ENCODE results near the gene CRYBG2. TPM values are rescaled to one million over a fixed set of nuclear protein-coding genes. Genes with fewer than 3 reads are reported as not detected.
"Not testable (repeated sequence)": the region's sequence is repeated elsewhere in the genome, so short reads cannot be mapped to it uniquely, and the experiment has no call there.

CRYBG2 gene
- total RNA-seq, 1 donor from 2014 or later, result 6.9 TPM

- Histone ChIP-seq H3K9me3 (no peaks in the 10 kb centered on the region), H3K27ac (no peak overlapping the region), H3K4me3 (no peak overlapping the region), H3K27me3 (no peaks in the 10 kb centered on the region), H3K4me1 (peaks cover 14% of the 10 kb centered on the region), H3K36me3 (no peaks in the 10 kb centered on the region)
- DNase-seq (no peak), ATAC-seq (no peak)
- no peak for TF ChIP-seq CTCF (IDR thresholded peaks at IDR 0.05)
- intact Hi-C loops (cut with DNase I), result no loop called here
These were observed 37.8 kb downstream of the CRYBG2 start for GRCh38 chr1:26315874-26316850.

DNA sequence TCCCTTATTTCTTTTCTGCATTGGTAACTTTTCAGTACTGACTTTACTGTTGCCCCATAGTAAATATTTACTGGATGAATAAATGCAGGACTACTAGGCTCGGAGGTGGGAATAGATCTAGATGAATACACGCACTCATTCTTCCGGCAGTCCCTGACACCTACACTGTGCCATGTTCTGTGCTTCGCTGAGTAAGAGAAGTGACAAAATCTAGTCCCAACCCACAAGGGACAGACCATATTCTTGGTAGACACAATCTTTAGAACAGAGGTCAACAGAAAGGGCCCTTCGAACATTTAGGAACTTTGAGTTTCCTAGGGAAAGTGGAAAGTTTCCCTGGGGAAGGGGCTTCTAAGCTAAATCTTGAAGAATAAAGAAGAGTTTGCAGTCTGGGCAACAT, 39.4 kb downstream of the CRYBG2 start:
- no peak for TF ChIP-seq CTCF (IDR thresholded peaks at IDR 0.05)
- intact Hi-C loops (cut with DNase I), result no loop called here
- Histone ChIP-seq H3K36me3 (no peaks in the 10 kb centered on the region), H3K4me3 (no peak overlapping the region), H3K27me3 (no peaks in the 10 kb centered on the region), H3K27ac (no peak overlapping the region), H3K4me1 (peaks cover 8% of the 10 kb centered on the region), H3K9me3 (no peaks in the 10 kb centered on the region)
- DNase-seq, result no peak
- ATAC-seq, result peak; percentile 40

DNA sequence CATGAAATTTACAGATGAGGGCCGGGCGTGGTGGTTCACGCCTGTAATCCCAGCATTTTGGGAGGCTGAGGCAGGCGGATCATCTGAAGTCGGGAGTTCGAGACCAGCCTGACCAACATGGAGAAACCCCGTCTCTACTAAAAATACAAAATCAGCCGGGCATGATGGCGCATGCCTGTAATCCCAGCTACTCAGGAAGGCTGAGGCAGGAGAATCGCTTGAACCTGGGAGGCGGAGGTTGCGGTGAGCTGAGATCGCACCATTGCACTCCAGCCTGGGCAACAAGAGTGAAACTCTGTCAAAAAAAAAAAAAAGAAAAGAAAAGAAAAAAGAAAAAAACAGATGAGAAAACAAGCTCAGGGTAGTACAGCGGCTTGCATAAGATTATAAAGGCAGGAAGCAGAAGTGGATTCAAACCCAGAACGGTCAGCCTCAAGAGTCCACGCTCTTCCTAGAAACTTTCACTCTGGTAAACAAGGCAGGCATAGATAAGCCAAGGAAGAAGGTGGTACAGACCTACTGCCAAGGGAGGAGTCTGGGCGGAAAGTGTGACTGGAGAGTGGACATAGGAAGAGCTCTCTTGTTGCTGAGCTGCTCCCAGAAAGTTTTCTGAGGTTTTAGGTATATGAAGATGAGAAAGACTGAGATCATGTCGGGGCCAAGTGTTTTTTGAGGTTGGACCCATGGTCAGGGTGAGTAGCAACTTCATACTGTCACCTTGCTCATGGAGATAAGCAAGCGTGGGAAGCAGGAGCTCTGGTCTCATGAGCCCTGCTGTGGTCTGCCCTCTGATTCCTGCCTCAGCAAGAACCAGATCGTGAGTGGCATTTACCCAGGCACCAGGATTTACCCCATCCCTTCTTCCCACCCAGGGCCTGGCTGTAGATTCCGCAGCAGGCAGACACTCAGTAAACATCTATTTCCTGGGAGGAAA, 45.7 kb downstream of the CRYBG2 start:
- intact Hi-C loops (cut with DNase I); H3K27me3 ChIP-seq; DNase-seq; H3K9me3 ChIP-seq; H3K4me3 ChIP-seq; H3K36me3 ChIP-seq; ATAC-seq: not testable (repeated sequence)
- Histone ChIP-seq H3K27ac (peak overlapping the region; percentile 45), H3K4me1 (peaks cover 19% of the 10 kb centered on the region)

DNA sequence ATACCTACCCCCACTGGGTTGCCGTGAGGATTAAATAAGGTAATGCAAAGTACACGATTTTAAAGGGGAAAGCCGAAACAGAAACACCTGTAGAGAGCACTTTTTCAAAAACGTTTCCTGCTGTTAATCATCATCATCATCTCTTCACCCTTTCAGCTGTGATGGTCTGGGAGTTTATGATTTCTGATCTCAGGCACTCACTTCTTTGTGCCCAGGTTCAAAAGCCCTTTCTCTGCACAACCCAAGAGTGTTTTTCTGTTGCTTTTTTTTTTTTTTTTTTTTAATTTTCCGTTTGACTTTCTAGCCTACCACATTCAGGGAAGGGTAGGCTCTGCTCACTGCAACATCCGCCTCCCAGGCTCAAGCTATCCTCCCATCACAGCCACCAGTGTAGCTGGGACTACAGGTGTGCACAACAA, 46.6 kb downstream of the CRYBG2 start:
- H3K36me3 ChIP-seq, result no peaks in the 10 kb centered on the region
- no peaks in the 10 kb centered on the region for H3K9me3 ChIP-seq
- no peak for TF ChIP-seq CTCF (IDR thresholded peaks at IDR 0.05)
- DNase-seq, result no peak
- peaks cover 19% of the 10 kb centered on the region for H3K4me1 ChIP-seq
- ATAC-seq, result no peak
- peak overlapping the region; percentile 78 for H3K4me3 ChIP-seq
- intact Hi-C loops (cut with DNase I), result no loop called here
- H3K27ac ChIP-seq, result peak overlapping the region; percentile 42
- no peaks in the 10 kb centered on the region for H3K27me3 ChIP-seq

- intact Hi-C loops (cut with DNase I), result no loop called here
- Histone ChIP-seq H3K9me3 (no peaks in the 10 kb centered on the region), H3K27ac (peak within 1 kb of the TSS; percentile 82), H3K4me1 (peaks cover 19% of the 10 kb centered on the region), H3K4me3 (peak within 1 kb of the TSS; percentile 78), H3K27me3 (no peaks in the 10 kb centered on the region), H3K36me3 (no peaks in the 10 kb centered on the region)
- DNase-seq, result peak; percentile 94
- ATAC-seq, result peak; percentile 97
- no peak for TF ChIP-seq CTCF (IDR thresholded peaks at IDR 0.05)
These were observed 47.4 kb downstream of the CRYBG2 start, which contains the start of gene UBXN11 for GRCh38 chr1:26306290-26307229. UBXN11 (minus strand) TSS chr1:26306636; CDS start chr1:26302883, 3,753 bp downstream.
